A172 (cell line): ENCODE results near the gene SMIM41. TPM values are rescaled to one million over a fixed set of nuclear protein-coding genes. Genes with fewer than 3 reads are reported as not detected.

ENCODE experiments used
- DNase-seq: peaks from one replicate; pipeline ENCODE4 v3.0.0-alpha.2; 2015; ENCODE audit warnings: low spot score
- total RNA-seq: library from RNA; depleted of rRNA; stranded (reverse); fragments of >200 nt; shearing (Covaris generic); gene quantifications from 2 replicates; pipeline ENCODE4 v1.2.3, GENCODE V29; 2014; rRNA removed

SMIM41 gene
- total RNA-seq, 1 experiment from 2014 or later: not detected

DNA sequence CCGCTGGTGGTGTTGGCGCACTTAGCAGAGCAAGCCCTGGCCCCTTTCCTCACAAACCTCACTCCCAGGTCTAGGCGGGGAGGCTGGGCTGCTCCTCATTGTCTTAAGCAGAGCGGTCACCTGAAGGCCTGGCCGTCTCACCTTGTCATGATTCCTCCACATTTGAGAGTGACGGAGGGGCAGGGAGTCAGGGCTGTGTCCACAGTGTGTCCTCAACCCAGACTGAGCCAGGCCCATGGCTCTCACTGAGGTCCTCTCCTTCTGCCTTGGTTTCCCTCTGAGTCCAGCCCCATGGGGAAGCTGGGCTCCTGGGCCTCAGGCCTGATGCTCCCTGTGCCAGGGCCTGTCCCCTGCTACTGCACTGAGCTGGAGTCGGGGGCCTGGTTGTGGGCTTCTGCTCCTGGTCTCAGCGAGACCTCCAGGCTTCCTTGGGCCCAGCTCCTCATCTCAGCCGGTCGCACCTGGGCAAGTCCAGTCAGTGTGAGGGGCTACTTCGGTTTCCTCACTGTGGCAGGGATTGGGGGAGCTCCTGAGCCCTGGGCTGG lies 67.4 kb downstream of the SMIM41 start:
- no peak for DNase-seq

DNA sequence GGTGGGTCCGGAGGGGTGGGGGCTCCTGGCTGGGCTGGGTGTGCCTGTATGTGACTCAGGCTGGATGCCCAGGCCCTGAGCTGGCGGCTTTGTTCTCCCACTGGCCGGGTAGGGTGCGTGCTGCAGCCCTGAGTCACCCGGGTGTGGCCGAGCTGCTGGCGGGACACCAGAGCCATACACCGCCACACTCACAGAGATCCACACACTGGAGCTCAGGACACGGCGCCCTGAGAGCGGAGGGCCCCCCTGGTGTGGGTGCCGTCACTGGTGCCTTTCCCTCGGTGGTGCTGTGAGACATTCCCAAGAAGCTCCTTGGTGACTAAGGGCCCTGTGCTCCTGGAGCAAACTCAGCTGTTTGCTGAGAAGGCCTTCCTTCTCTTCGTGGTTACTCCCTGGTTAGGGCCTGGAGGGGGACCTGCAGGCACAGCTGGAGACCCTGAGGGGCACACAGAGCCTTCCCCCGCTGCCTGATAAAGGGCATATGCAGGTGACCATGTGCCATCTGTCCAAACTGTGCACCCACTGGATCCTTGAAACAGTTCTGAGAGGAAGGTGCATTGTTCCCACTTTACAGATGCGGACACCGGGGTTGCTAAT lies 68.0 kb downstream of the SMIM41 start:
- peak; percentile 98 for DNase-seq

DNA sequence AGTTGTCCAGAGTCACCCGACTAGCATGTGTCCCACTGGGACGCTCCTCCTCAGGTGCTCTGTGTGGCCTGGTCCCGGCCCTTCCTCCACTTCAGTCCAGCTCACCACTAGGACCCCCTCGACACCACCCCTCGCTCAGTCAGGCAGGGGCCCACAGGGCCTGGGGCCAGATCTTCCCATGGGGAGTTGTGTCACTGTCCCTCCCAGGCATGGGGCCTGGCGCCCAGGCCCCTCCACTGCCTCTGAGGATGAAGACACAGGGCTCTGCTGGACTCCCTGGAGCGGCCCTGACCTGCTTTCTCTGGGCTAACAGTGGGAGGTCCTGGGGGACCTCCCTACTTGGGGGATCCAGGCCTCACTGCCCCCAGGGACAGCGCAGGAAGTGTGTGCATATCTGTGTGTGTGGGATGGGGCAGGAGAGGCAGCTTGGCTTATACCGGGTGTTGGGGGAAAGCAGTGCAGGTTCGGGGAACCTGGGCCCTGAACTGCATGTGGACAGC lies 68.5 kb downstream of the SMIM41 start:
- peak; percentile 61 for DNase-seq

DNA sequence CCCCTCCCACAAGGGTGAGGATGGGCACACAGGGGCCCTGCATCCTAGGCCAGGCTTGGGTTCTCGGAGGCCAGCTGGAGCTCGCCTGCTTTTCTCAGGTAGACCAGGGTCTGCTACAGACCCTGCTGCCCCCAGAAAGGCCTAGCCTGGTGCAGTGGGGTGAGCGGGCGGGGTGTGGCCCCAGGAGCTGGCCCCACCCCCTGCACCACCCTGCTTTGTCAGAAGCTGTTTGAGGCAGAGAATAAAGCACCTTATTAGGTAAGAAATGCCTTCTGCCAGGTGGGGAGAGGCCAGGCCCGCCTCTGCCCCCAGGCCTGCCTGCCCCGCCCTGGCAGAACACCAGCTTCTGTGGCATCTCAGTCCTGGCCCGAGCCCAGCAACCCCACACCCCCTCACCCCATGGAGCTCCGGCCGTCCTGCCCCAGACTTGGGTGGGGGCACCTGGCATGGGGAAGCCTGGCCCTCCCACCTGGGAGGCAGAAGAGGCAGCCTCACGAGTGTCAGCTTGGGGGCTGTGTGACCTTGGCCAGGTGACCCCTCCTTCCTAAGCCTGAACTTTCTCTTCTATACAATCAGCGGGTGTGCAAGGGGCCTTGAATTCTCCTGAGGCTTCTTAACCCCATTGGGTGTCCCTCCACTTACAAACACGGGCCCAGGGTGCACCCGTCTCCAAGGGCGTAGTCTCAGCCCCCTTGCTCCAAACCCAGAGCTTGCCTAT lies 69.1 kb downstream of the SMIM41 start:
- peak; percentile 92 for DNase-seq

DNA sequence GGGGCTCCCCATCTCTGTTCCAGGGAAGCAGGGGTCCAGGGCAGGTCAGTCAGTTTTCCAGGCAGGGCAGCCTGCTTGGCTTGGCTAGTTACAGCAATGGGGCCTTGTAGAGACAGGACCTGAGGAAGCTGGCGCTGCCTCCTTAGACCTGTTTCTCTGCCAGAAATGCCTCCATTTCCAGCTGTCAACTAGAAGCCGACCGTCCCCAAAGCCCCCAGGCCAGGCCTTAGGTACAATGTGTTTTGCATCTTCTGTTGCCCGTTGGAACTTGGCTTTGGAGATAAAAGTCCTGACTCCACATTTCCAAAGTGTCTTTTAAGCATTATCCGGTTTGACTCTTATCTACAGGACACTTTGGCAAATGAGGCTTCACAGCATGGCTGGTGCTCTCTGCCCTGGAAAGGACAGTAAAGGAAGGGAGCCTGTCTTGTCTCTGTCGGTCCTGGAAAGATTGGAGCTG lies 69.7 kb downstream of the SMIM41 start:
- DNase-seq: no peak

DNA sequence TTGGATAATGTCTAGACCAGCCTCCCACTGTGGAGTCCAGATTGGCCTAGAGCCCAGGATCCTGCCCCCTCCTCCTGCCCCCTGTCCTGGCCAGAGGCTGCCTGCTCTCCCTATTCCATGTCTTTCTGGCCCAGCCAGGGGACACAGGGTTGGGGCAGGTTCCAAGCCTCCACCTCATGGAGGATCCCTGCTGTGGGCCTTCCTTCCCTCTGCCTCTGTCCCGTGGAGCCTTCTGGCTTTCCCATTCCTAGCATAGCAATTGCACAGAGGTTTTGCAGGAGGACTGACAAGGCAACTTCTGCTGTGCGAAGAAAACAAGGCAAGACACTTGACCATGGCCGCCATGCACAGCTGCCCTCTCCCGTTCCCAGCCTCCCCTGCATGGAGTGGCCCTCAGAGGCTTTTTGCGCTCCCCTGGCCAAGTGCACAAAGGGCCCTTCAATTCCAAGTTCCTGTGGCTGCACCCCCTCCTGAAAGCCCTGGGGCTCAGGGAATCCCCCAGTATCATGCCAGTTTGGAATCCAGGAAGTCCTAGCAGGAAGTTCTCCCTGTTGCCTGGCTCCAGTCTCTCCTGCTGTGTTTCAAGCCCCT lies 70.2 kb downstream of the SMIM41 start:
- DNase-seq: peak; percentile 66

DNA sequence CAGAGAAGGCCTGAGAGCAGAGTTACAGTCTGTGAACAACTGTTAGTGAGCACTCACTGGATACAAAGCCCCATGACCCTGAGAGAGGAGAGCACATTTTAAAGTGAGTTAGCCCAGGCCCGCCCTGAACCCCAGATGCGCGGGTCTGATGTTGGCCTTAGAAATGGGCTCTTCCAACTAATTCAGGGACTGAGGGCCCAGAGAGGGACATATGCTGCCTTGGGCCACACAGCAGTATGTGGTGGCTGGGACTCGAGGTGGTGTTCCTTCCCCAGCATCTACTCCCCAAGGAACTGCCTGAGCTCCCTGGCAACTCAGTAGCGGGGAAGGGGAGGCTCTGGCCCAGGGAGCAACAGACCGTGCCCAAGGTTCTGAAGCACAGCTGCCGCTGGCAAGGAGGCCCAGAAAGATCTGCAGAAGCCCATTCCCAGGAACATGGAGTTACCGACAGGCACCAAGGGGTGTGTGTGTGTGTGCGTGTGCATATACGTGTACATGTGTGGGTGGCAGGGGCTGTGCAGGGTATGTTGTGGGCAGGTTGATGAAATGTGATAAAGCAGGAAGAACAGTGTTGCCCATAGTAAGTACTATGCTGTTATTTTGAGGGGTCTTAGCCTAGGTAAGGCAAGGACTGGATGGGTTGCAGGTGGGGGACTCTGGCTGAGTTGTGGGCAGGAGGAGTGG lies 71.8 kb downstream of the SMIM41 start:
- DNase-seq: no peak

DNA sequence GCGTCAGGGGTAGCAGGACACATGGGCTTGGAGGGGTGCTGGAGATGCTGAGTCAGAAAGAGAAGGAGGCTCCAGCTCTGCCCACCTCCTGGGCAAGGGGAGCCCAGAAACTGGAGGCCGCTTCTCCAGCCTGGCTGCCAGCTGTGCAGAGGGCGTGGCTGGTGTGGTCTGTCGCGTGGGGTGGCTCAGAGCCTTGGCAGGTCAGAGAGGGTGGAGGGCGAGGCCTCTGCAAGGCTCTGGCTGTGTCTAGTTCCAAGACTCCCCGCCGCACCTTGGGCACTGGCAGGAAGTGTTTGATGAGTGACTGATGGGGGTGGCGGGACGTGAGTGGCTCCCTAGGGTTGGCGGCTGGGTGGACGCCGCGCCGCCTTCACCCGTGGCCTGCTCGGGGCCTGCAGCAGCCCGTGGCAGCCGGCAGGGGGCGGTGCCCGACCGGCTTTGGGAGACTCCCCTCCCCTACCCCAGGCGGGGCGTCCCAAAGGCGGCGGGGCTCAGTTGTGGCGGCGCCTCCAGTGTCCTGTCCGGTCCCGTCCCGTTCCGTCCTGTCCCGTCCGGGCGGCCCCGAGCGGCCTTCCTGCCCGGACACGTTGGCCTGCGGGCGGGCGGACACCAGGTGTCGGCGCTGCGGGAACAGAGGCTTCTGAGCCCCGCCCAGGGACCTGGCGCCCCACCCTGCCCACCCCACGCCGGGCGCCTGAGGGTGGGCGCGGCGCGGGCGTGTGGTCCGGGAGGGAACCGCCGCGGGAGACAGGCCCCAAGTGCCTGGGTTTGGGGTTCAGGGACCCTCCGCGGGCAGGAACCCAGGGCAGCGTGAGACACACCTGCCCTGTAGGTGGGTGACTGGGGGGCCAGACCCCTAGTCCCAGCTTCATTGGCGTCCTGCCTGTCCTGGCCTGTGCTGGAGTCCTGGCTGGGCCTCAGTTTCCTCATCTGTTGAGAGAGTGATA lies 72.6 kb downstream of the SMIM41 start:
- DNase-seq: peak; percentile 93

DNA sequence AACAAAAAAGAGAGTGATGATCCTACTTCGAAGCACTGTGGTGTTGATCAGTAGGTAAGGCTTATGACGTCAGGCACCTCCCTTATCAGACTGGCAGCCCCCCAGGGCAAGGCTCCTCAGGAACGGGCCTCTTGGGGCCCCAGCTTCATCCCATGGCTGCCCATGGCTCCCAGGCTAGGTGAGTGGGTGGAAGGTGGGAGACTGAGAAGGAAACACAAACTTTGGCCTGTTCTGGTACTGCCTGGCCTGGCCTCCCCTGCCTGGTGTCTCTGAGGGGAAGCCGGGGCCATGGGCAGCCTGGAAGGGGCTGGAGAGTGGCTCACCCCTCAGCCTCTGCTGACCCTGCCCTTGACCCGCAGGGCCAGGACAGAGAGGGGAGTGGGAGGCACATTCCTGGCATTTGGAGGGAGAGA lies 73.4 kb downstream of the SMIM41 start:
- DNase-seq: no peak

DNA sequence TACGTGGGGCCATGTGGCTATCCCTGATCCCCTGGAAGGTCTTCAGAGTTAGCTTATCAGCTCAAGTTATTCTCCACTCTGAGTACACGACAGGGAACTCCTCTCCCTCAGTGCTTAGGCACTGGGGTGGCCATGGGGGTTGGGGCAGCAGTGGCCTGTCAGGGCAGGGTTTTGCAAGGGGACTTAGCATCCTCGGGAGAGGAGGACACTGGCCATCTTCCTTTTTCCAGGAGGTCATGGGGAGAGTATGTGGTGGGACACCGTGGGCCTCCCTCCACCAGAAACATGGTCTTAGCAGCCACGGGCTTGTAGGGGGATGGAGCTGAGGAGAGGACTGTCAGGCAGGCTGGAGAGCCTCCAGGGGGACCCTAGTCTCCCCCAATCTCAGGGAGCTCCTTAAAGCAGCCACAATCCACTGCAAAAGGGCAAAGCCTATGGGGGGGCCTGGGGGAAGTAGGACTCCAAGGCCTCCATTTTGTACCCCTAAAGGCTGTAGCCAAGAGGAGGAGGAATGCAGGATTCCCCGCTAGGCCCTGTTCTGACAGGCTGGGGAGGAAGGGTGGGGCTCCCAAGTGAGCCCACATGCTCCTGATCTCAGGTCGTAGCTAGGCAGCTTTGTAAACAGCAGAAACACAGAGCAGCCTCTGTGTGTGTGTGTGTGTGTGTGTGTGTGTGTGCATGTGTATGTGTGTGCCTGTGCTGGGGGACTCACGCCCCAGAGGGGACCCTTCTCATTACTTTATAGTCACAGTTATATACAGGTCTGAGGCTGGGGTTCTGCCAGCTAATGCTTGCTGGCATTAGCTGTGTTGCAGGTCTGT lies 75.8 kb downstream of the SMIM41 start:
- no peak for DNase-seq

DNA sequence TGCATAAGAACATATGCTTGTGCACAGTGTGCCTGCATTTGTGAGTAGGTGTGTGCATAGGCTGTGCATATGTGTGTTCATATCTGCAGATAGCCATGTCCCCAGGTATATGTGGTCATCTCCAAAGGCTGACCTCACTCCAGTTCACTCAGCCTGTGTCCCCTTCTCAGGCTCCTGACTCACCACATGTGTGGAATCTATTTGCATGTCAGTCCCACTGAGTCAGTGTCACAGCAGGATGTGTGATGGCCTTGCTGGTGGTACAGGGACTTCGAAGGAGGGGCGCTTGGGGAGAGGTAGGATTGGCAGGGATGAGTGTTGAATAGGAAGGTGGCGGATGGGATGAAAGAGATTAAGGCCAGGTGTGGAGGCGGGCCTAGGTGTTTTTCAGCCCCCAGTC lies 76.8 kb downstream of the SMIM41 start:
- DNase-seq: no peak

DNA sequence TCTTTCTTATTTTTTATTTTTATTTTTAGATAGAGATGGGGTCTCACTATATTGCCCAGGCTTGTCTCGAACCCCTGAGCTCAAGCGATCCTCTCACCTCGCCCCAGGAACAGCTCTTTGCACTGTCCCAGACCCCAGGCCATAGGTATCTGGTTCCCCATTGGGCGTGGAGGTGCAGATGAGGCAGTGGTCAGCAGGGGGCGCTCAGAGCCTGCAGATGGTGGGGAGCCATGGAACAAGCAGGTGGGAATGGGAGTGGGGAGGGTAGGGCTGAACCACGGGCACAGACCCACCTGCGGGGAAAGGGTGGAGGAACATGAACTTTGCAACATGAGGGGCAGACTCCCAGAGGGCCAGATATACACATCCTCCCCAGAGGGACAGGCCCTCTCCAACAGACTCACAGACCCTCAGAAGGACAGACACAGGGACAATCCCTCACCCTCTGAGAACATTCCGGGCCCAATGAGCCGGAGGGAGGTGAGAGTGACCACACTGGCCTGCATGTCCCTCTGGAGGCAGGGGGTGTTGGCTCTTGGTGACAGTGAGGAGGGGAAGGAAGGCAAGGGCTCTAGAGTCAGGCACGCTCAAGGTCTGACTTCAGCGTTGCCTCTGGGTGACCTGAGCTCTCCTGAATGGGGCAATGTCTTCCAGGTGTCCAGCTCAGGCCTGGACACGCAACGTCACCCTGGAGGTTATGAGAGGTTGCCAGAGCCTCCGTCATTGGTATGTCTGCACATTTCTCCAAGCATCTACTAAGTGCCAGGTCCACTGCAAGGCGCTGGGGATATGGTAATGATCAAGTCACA lies 77.5 kb downstream of the SMIM41 start:
- no peak for DNase-seq

DNA sequence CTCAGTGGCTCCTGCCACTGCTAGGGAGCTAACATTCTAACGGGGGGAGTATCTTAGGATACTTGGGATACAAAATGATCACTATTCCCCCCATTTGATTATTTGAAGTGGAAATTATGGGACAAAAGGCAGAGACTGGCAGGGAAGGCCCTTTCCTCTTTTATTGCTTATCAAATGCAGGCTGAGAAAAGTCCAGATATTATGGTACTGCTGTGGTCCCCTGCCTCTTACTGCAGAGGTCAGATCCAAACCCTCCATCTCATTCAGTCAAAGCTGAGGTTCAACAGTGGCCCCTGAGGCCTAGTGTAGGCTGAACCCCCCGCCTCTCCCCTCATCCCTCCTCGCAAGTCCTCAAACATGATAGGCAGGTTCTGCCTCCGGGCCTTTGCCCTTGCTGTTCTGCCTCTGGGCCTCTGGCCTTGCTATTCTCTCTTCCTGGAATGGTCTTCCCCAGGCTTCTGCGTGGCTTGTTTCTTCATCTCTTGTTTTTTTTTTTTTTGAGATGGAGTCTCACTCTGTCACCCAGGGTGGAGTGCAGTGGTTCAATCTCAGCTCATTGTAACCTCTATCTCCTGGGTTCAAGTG lies 78.2 kb downstream of the SMIM41 start:
- no peak for DNase-seq

Other genes with a start within 250 kb of the SMIM41 start
- 0.26 and 0.29 TPM in 2 replicates for gene FIGNL2, start 231.0 kb upstream of the SMIM41 start, total RNA-seq
- gene ANKRD33, start 191.6 kb upstream of the SMIM41 start, total RNA-seq: not detected in 2 replicates
- gene ACVRL1, start 172.2 kb upstream of the SMIM41 start, total RNA-seq: 10.3 and 11.7 TPM in 2 replicates
- gene ACVR1B, start 128.0 kb upstream of the SMIM41 start, total RNA-seq: 3.8 and 6.9 TPM in 2 replicates
- gene TAMALIN, start 72.8 kb upstream of the SMIM41 start, total RNA-seq: 2.3 and 3.3 TPM in 2 replicates
- gene NR4A1, start 28.3 kb upstream of the SMIM41 start, total RNA-seq: 1.5 and 3.3 TPM in 2 replicates
- gene ATG101, start 9.7 kb upstream of the SMIM41 start, total RNA-seq: 70.3 and 74.7 TPM in 2 replicates
- 65.2 and 75.2 TPM in 2 replicates for gene KRT80, start 112.3 kb downstream of the SMIM41 start, total RNA-seq
- gene KRT7, start 153.5 kb downstream of the SMIM41 start, total RNA-seq: 13.8 and 16.1 TPM in 2 replicates
- 1.5 and 1.6 TPM in 2 replicates for gene KRT86, start 194.9 kb downstream of the SMIM41 start, total RNA-seq
- 59.0 and 66.4 TPM in 2 replicates for gene KRT81, start 211.8 kb downstream of the SMIM41 start, total RNA-seq
- gene KRT83, start 241.7 kb downstream of the SMIM41 start, total RNA-seq: 0.05 and 0.41 TPM in 2 replicates